HK-2 (cell line): Measurements from ENCODE around the gene ADAM15.

ENCODE experiments used
- DNase-seq: peaks from one replicate; pipeline ENCODE4 v3.0.0-alpha.2; 2018; ENCODE audit not compliant: unreplicated experiment

The ADAM15 gene

GRCh38 chr1:155052439-155053395, 1.6 kb downstream of the ADAM15 start:
- no peak for DNase-seq

DNA sequence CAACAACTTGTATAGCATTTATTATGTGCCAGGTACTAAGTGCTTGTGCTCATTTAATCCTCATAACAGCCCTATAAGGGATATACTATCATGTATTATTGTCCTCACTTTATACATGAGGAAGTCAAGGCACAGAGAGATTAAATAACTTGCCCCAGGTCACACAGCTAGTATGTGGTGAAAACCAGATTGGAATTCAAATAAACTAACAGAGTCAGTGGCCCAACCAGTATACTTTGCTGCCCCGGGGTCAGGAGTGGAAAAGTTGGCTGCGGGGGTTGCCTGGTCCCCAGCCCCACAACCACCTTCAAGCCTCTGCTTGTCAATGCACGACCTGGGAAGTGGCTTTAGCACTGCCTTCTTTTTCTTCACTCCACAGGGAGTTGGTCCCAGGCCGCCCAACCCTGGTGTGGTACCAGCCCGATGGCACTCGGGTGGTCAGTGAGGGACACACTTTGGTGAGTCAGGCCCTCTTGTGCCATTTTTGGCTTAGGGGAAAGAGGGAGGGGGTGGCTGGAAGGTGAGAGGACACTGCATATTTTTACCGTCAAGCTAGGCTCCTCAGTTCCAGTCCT, 2.5 kb downstream of the ADAM15 start:
- no peak for DNase-seq

GRCh38 chr1:155057104-155057503, 6.0 kb downstream of the ADAM15 start:
- DNase-seq = no peak

DNA sequence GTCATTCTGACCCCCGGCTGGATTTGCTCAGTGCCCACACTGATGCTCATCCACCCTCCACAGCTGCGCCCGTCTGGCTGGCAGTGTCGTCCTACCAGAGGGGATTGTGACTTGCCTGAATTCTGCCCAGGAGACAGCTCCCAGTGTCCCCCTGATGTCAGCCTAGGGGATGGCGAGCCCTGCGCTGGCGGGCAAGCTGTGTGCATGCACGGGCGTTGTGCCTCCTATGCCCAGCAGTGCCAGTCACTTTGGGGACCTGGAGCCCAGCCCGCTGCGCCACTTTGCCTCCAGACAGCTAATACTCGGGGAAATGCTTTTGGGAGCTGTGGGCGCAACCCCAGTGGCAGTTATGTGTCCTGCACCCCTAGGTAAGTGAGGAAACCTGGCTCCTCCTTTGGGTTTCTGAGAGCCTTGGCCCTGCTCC, 6.7 kb downstream of the ADAM15 start:
- DNase-seq = no peak

DNA sequence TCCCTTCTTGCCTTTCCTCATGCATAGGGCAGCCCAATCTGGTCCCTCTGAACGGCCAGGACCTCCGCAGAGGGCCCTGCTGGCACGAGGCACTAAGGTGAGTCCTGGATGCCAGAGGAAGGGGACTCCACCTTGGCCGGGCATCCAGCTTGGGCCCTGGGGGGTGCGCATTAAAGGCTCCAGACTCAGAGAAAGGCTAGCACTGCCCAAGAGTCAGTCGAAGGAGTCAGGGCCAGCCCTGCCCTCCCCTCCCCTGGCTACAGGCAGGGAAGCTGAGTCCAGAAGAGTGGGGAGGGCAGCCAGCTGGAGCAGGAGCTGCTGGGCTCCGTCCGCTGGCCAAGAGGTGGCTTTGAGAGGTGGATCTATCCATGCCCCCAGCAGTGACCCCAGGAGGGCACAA, 9.6 kb downstream of the ADAM15 start:
- no peak for DNase-seq

- DNase-seq = peak; percentile 96
Observed at GRCh38 chr1:155061381-155062150, 10.4 kb downstream of the ADAM15 start.

DNA sequence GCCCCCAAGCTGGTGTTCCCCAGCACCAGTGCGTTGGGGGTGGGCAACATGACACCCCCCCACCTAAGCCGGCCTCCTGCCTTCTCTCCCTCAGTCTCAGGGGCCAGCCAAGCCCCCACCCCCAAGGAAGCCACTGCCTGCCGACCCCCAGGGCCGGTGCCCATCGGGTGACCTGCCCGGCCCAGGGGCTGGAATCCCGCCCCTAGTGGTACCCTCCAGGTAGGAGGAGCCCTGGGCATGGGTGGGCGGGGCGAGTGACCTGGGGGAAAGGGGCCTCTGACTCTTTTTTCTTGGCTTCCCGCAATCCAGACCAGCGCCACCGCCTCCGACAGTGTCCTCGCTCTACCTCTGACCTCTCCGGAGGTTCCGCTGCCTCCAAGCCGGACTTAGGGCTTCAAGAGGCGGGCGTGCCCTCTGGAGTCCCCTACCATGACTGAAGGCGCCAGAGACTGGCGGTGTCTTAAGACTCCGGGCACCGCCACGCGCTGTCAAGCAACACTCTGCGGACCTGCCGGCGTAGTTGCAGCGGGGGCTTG, 11.1 kb downstream of the ADAM15 start:
- no peak for DNase-seq

DNA sequence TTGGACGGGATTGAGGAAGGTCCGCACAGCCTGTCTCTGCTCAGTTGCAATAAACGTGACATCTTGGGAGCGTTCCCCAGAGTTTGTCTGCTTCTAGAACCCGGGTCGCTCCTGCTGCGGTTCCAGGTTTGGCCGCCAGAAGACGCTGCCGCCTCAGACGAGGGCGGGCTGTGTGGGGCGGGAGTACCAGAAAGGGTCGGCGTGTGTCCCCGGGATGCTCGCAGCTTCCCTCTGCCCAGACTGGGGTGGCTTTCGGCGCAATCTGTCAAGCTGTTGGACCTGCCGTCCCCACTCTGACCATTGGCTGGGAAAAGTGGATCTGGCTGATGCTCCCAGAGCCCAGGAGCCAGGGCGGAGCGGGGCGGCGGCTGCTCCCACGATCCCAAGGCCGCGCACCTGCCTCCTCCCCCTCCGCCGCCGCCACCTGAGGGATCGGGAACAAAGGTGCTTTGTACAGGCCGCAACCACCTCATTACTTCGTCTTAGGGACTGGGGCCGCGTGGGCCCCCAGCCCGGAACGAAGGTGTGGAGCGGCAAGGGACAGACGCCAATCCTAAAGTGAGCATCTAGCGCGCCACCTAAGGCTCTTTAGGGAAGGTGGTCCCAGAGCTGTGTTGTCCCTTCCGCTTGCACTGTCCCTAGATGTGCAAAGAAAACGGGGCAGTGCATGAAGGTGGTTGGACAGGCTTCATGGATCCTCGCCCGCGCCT, 11.7 kb downstream of the ADAM15 start:
- DNase-seq = no peak

DNA sequence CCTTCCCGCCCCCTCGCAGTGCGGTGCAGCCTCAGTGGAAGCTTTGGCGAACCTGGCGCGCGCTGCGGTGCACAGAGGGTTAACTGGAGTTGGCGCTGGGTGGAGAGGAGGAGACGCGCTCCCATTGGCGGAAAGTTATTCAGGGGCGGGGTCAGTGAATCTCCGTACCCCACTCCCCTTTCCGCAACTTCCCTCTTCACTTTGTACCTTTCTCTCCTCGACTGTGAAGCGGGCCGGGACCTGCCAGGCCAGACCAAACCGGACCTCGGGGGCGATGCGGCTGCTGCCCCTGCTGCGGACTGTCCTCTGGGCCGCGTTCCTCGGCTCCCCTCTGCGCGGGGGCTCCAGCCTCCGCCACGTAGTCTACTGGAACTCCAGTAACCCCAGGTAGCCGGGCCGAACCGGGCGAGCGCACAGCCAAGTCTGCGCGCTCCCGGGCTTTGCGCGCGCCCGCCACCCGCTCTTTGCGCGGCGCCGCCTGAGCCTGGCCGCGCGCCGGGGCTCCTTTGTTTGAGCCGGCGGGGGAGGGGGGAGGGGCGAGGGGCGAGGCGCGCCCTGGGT, 12.5 kb downstream of the ADAM15 start, which contains the start of gene EFNA4:
Gene EFNA4, plus strand, starts transcription at position 191 of the 561 bp plus-strand sequence. Its CDS starts 84 bp downstream, at position 275.
- peak; percentile 82 for DNase-seq

DNA sequence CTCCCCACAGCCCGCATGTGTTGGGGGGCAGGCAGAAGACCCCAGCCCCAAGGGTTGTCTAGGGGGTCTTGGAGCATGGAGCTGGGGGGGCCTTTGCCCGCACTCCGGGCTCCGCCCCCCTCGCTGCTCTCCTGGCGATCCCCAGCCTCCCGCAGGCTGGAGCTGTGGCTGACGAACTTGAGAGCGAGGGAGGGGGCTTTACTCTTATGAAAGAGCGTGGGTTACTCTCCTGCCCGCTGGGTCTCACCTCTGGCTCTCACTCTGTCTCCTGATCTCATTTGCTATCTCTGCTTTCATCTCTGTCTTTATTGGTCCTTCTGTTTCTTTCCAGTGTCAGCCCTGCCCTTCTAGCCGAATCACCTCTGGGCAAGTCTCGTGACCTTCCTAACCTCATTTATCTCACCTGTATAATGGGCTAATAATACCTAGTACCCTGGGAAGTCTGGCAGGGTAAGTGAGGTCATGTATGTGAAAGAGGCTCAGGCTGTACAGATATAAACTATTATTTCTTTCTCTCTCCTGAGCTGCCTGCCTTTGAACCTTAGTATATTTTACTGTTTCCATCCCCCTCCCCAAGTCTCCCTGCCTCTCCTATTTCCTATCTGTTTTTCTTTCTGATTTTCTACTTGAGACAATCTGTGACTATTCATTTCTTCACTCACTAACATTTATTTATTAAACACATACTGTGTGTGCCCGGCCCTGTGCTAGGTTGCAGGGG, 13.2 kb downstream of the ADAM15 start:
- DNase-seq = no peak

GRCh38 chr1:155064832-155065429, 13.8 kb downstream of the ADAM15 start:
- DNase-seq = no peak

GRCh38 chr1:155066777-155067176, 15.7 kb downstream of the ADAM15 start:
- DNase-seq = no peak

GRCh38 chr1:155068599-155068998, 17.5 kb downstream of the ADAM15 start:
- no peak for DNase-seq

DNA sequence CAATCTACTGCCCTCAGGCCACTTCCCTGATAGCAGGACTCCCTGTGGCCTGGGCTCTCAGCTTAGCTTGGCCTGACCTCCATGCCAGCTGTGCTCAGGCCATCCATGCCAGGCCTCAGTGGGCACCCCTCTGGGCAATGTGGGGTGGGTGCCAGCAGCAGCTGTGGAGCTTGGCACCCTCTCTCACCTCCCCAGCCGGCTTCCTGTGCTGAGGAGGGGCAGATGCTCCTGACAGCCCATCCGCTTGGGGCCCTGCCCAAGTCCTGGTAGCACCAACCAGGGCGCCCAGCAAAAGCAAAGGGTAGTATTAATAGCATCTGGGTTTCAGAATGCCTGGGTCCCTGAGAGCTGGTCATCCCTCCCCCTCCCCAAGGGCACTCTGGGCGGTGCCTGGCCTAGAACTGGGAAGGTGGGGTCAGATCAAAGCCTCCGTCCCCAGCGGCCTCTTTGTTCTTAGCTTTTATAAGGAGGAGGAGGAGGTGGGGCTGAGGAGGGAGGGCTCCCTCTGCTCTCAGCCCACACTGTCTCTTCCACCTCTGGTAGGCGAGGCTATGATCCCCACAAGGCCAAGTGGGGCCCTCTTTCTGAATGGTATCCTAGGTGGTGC, 18.5 kb downstream of the ADAM15 start:
- DNase-seq = no peak

DNA sequence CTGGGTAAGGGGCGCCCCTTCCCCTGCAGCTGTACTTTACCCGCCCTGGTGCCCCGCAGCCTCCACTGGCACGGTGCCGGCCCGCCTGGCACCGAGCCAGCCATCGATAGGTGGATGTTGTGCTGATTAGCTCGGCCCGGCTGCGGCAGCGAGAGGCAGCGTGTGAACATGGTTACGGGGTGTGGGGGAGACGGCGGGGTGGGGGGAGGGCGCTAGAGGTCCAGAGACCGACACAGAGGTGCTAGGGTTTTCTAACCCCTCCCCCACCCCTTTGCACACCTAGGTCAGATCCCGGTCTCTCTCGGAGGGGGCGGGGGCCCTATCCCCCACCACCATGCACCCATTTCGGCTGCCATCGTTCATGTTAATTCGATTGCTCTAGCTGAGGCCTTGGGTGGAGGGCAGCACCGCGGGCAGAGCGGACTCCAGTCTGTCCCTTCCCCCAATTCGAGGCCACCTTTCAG, 19.1 kb downstream of the ADAM15 start:
- no peak for DNase-seq

DNA sequence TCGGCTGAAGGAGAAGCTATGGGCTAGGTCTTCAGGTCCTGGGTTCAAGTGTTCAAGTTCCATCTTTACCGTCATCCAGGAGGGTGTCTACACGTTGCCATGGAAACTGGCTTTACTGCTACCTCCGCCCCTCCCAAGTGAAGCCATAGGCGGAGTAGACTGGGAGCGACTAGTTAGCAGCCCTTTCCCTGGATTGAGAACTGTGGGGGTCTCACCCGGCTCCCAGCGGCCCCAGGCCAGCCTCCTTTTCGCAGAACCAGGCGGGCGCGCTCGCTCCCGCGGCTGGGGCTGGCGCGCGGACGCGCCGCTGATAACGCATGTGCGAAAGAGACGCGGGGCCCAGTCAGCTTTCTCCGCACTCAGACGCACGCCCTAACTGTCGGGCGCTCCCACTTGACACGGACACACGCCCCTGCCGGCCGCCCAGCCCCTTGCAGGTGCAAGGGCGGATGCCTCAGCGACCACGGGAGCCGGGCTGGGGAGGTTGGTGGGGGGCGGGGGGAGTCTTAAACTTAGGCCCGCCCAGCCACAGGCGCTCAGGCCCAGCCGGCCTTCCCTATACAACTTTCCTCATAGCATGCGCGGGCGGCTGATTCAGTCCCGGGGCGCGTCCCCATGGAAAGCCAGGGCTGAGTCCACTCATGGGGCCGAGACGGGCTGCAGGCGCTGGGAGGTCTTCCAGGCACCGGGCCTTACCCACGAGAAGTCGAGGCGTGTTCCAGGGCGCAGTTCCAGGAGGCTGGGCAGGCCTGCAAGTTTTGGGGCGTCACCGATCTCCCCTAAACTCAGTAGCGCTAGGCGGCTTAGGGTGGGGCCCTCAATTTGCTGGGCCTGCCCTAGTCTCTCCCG, 19.8 kb downstream of the ADAM15 start:
- no peak for DNase-seq

DNA sequence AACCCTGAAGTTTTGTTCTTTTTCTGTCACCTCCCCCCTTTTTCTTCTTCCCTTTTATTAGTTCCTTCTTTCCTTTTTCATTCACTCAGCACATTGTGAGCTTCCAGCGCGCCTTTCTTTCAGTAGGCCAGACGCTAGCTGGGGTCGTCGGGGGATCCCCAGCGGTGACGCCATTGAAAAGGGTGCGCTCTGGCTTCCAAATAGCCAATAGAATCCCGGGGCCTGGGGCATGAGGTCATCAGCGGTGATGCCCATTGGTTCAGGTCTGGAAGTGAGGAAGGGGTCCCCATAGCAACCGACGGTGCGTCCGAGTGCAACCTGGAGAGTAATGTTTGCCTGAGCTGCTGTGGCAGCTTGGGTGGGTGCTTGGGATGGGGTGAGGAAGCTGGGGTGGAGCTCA, 20.6 kb downstream of the ADAM15 start:
- no peak for DNase-seq

- no peak for DNase-seq
Observed at GRCh38 chr1:155072531-155073289, 21.6 kb downstream of the ADAM15 start.
